NT2/D1 (cell line): ENCODE results near the gene PODXL2.

ENCODE experiments used
- DNase-seq: peaks from one replicate; pipeline ENCODE4 v3.0.0-alpha.2; 2011; ENCODE audit warnings: low read depth, low spot score
- H3K27me3 ChIP-seq: 2 replicates; pipeline ENCODE4 v1.6.0; 2011; ENCODE audit warnings: mild to moderate bottlenecking; ENCODE audit not compliant: insufficient read length, insufficient read depth
- H3K36me3 ChIP-seq: 2 replicates; pipeline ENCODE4 v1.6.1; 2011; ENCODE audit warnings: mild to moderate bottlenecking, low read length, mixed read lengths; ENCODE audit not compliant: insufficient read depth, insufficient read length
- H3K4me1 ChIP-seq: 2 replicates; pipeline ENCODE4 v1.5.1; 2011; ENCODE audit not compliant: insufficient read depth, insufficient read length
- H3K4me3 ChIP-seq: 2 replicates; pipeline ENCODE4 v1.5.1; 2011; ENCODE audit warnings: low read depth; ENCODE audit not compliant: insufficient read length
- H3K9ac ChIP-seq: 2 replicates; pipeline ENCODE4 v1.6.0; 2011; ENCODE audit warnings: low read depth; ENCODE audit not compliant: insufficient read length
- H3K9me3 ChIP-seq: 2 replicates; pipeline ENCODE4 v1.5.1; 2011; ENCODE audit warnings: mild to moderate bottlenecking, low read length; ENCODE audit not compliant: insufficient read depth
- SUZ12 ChIP-seq: IDR thresholded peaks from 2 replicates; pipeline ENCODE4 v1.6.1; 2011; ENCODE audit not compliant: insufficient read length, insufficient read depth; ENCODE audit errors: extremely low read depth
- YY1 ChIP-seq: IDR thresholded peaks from 2 replicates; pipeline ENCODE4 v1.6.1; 2011; ENCODE audit not compliant: insufficient read length, insufficient read depth
- ZNF274 ChIP-seq: IDR thresholded peaks from 2 replicates; pipeline ENCODE4 v1.6.1; 2011; ENCODE audit warnings: mild to moderate bottlenecking, low read depth, low read length

Gene PODXL2

DNA sequence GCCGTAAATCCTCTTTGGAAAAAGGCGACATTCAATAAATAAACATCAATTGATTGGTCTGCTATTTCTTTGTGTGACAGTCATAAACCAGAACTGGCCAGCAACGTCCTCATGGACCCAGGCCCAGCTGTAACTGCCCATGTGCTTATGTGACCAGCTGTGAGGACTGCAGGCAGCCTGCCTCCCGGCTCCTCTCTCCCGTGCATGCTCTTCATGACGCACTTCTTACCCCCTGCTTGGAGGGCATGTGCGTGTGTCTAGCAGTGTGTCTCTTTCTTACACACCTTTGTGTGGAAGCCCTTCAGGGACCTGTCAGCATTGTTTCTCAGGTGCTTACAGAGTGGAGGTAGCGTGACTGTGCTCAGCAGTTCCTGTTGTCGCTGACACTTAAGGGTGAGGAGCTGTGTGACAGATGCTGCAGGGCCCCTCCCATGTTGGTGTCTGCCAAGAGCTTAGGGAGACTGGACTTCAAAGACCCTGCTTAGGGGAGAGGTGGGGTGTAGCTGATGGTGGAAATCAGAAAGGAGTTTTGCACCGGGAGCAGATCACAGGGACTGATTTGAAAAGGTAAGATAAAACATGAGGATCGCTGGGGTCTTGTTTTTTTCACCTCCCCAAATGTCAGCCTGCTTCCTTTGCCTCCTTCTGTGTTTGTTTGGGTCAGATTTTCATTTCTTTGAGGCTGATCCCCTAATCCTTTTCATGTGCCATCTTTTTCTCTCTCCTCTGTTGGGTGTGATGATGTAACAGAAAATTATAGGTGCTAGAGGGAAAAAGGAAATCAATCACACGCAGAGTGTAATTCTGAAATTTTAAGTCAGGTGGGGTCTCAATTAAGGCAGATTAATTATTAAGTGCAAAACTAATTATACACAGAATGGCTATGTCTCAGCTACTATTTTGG, 2.1 kb downstream of the PODXL2 start:
- no peak for DNase-seq
- TF ChIP-seq ZNF274 = no peak
- no peak for TF ChIP-seq YY1
- TF ChIP-seq SUZ12 = no peak
- H3K27me3 ChIP-seq = peaks cover 44% of the 10 kb centered on the region

GRCh38 chr3:127632035-127632820, 3.2 kb downstream of the PODXL2 start:
- H3K4me1 ChIP-seq = peaks cover 7% of the 10 kb centered on the region
- H3K4me3 ChIP-seq = no peak overlapping the region
- peaks cover 7% of the 10 kb centered on the region; the same call in 1 of the 2 replicates for H3K9me3 ChIP-seq
- H3K9ac ChIP-seq = no peak overlapping the region
- no peaks in the 10 kb centered on the region for H3K36me3 ChIP-seq
- peaks cover 35% of the 10 kb centered on the region for H3K27me3 ChIP-seq
- DNase-seq = no peak
- no peak for TF ChIP-seq SUZ12
- TF ChIP-seq ZNF274 = no peak
- no peak for TF ChIP-seq YY1

More for the DNA sequence above, 2.1 kb downstream of the PODXL2 start:
- no peaks in the 10 kb centered on the region for H3K36me3 ChIP-seq
- no peak overlapping the region for H3K9ac ChIP-seq
- H3K4me3 ChIP-seq = no peak overlapping the region
- peaks cover 7% of the 10 kb centered on the region; the same call in 1 of the 2 replicates for H3K9me3 ChIP-seq
- H3K4me1 ChIP-seq = peaks cover 7% of the 10 kb centered on the region

DNA sequence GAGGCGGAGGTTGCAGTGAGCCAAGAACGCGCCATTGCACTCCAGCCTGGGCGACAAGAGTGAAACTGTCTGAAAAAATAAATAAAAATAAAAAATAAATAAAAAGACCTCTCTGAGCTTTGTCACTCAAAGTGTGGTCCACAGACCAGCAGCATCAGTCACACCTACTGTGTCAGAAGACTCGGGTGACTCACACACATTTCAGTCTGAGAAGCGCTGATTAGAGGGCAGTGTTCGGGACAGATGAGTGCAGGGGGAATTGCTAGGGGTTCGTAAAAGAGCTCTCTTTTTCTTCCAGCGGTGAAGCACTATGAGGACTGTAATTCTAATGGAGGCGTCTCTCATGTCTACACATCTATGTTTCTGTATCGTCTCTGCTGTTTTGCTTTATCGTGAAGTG, 5.7 kb downstream of the PODXL2 start:
- no peak overlapping the region for H3K4me3 ChIP-seq
- no peak overlapping the region for H3K9ac ChIP-seq
- no peak for DNase-seq
- H3K9me3 ChIP-seq = no peaks in the 10 kb centered on the region
- H3K4me1 ChIP-seq = peaks cover 15% of the 10 kb centered on the region
- TF ChIP-seq YY1 (no peak), ZNF274 (no peak), SUZ12 (no peak)
- H3K27me3 ChIP-seq = peaks cover 13% of the 10 kb centered on the region
- no peaks in the 10 kb centered on the region for H3K36me3 ChIP-seq

DNA sequence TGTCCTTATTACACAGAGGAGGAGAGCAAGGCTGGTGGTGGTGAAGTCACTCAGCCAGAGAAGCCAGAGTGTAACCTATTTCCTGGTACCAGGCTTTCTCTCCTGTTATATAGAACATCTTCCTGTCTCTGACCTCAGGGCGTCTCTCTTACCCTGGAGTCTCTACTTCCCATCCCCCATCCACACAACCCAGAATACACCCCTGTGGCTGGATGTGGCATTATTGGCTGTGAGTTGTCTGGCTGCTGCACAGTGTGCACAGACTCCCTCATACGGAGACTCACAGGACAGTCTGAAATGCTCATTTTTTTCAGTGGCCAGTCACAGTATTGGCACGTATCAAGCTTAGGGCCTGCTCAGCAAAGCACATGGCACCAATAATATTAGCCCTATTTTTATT, 8.6 kb downstream of the PODXL2 start:
- peaks cover 13% of the 10 kb centered on the region for H3K4me1 ChIP-seq
- H3K9ac ChIP-seq = no peak overlapping the region
- no peaks in the 10 kb centered on the region for H3K27me3 ChIP-seq
- H3K9me3 ChIP-seq = no peaks in the 10 kb centered on the region
- H3K36me3 ChIP-seq = no peaks in the 10 kb centered on the region
- no peak for DNase-seq
- H3K4me3 ChIP-seq = no peak overlapping the region
- TF ChIP-seq SUZ12 (no peak), ZNF274 (no peak), YY1 (no peak)

DNA sequence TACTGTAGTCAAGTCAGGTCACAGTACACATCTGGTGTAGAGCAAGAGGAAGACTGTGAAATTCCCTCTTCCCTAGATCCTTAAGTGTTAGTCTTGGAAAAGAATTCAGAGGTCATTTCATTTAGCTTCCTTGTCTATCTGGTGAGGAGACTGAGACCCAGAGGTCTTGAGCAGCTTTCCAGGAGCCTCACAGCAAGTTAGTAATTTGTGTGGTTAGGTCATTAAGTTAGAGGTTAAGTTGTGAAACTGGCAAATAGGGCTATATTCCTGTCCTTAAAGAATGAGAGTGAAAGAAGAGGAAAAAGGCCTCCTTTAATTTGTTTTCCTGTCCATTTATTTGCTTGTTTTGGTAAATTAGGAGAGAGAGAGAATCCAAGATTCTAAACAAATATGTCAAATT, 9.0 kb downstream of the PODXL2 start:
- TF ChIP-seq SUZ12 = no peak
- no peak for TF ChIP-seq ZNF274
- no peak for TF ChIP-seq YY1
- Histone ChIP-seq H3K4me3 (no peak overlapping the region), H3K9me3 (no peaks in the 10 kb centered on the region), H3K4me1 (peaks cover 13% of the 10 kb centered on the region), H3K36me3 (no peaks in the 10 kb centered on the region), H3K9ac (no peak overlapping the region), H3K27me3 (no peaks in the 10 kb centered on the region)
- DNase-seq = no peak

DNA sequence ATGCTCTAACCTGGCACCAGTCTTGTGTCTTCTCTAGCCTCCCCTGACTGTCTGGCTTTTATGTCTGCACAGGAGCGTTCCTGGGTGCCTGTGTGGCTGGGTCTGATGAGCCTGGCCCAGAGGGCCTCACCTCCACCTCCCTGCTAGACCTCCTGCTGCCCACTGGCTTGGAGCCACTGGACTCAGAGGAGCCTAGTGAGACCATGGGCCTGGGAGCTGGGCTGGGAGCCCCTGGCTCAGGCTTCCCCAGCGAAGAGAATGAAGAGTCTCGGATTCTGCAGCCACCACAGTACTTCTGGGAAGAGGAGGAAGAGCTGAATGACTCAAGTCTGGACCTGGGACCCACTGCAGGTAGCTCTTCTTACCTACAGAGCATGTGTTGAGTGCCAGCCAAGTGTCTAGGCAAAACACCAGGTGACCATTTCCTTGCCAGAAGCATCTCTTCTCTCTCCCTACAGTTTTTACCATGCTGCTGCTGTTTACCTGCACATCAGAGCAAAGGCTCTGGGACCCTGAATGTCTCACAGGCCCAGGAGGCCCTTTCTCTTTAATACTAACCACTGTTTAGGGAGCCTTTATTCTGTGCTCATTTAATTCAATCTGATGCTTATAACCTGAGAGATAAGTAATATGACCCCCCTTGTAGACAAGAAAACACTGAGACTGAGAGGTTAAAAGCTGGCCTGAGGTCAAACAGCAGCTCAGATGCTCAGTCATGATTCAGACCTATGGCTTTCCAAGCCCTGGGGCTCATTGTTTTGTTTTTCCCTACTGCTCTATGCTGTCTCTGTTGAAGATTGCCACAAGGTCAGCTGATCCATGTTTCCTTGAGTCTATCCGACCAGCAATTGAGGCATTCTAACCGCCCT, 10.4 kb downstream of the PODXL2 start:
- Histone ChIP-seq H3K27me3 (no peaks in the 10 kb centered on the region), H3K4me3 (no peak overlapping the region), H3K4me1 (peaks cover 13% of the 10 kb centered on the region), H3K9ac (no peak overlapping the region), H3K36me3 (no peaks in the 10 kb centered on the region), H3K9me3 (no peaks in the 10 kb centered on the region)
- TF ChIP-seq ZNF274 (no peak), YY1 (no peak), SUZ12 (no peak)
- no peak for DNase-seq
